Measurements from ENCODE around the gene ELFN1.

ELFN1 gene

DNA sequence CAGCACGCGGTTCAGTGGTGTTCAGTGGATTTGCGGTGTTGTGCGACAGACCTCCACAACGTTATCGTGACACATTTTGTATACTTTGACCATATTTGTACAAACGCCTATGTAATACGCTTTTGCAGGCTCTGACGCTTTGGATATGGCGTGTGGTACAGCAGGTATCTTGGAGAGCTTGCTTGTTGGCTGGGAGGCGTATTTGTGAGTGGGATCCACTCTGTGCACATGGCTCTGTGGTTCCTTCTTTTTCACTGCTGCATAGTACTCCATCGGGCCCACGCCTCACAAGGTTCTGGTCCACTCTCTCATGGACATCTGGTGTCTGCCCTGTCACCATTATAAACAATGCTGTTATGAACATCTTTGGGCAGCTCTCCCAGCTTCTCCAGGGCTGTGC, 53.2 kb downstream of the ELFN1 start:
- Histone ChIP-seq H3K27ac (ENCODE audit: low read depth, low read length) (no peak overlapping the region), H3K36me3 (ENCODE audit: insufficient read depth, low read length) (no peaks in the 10 kb centered on the region), H3K27me3 (ENCODE audit: insufficient read depth, low read length) (peaks cover 3% of the 10 kb centered on the region; the same call in 1 of the 2 replicates), H3K79me2 (ENCODE audit: control insufficient read depth, insufficient read depth, low read length, unreplicated experiment) (no peaks in the 10 kb centered on the region), H2AFZ (ENCODE audit: low read length, unreplicated experiment) (no peak overlapping the region), H3K4me3 (ENCODE audit: low read depth, low read length) (no peak overlapping the region), H3K4me1 (ENCODE audit: control insufficient read depth, insufficient read depth, low read length, unreplicated experiment) (no peaks in the 10 kb centered on the region)

DNA sequence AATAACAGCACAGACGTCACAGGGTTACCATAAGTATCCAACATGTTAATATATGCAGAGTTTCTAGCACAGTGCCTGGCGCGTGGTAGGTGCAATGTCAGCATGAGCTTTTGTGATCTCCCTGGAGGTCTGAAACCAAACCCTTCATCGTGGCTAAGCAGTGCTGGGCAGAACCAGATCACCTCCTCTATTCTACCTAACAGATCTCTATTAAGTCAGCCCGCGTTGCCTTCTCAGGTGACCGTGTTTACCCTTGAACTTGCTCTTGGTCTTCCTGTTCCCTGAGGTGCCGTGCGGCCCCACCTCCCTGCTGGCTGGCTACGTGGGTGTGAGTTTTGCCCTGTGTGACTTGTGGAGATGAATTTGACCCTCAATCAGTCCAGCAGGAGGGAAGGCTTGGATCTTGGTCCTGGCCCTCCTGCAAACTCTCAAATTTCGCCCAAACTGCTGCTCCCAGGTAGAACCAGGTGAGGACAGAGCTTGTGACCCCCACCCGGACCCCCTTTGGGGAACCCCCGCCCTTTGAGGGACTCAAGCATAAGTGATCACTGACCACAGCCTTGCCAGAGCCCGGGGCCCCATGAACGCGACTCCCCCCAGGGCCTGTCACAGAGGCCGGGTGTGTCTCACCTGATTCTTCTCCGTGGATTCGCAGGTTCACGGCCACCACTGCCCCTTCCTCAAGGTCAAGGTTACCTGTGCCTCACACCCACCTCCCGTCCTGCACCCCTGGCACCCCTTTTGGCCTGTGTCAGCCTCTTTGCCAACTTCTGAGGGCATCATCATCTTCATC, 54.2 kb downstream of the ELFN1 start:
- H3K4me1 ChIP-seq (ENCODE audit: control insufficient read depth, insufficient read depth, low read length, unreplicated experiment), result no peaks in the 10 kb centered on the region
- H3K79me2 ChIP-seq (ENCODE audit: control insufficient read depth, insufficient read depth, low read length, unreplicated experiment), result no peaks in the 10 kb centered on the region
- H3K27ac ChIP-seq (ENCODE audit: low read depth, low read length), result no peak overlapping the region
- no peaks in the 10 kb centered on the region for H3K36me3 ChIP-seq (ENCODE audit: insufficient read depth, low read length)
- H2AFZ ChIP-seq (ENCODE audit: low read length, unreplicated experiment), result no peak overlapping the region
- peaks cover 3% of the 10 kb centered on the region; the same call in 1 of the 2 replicates for H3K27me3 ChIP-seq (ENCODE audit: insufficient read depth, low read length)
- H3K4me3 ChIP-seq (ENCODE audit: low read depth, low read length), result no peak overlapping the region

DNA sequence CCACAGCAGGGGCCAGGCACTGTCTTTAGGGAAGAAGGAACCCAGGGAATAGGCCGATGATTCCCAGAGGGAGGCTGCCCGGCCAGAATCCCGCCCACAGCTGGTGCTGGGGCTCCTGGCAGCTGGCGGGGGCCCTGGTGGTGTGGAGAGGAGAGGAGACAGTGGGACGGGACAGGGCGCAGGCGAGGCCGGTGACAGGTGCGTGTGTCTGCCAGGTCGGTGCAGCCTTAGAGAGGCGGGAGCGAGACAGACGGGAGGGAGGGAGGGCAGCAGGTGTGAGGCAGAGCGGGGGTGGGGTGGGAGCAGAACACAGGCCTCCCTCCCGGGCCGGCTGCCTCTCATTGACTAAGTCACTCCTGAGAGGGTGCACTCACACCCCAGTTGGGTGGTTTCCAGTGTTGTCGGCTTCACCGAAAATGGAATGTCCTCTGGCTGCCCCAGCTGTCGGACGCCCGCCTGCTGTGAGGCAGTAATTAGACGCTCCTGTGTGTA, 55.2 kb downstream of the ELFN1 start:
- H3K36me3 ChIP-seq (ENCODE audit: insufficient read depth, low read length), result no peaks in the 10 kb centered on the region
- no peak overlapping the region for H3K4me3 ChIP-seq (ENCODE audit: low read depth, low read length)
- H3K4me1 ChIP-seq (ENCODE audit: control insufficient read depth, insufficient read depth, low read length, unreplicated experiment), result no peaks in the 10 kb centered on the region
- H3K79me2 ChIP-seq (ENCODE audit: control insufficient read depth, insufficient read depth, low read length, unreplicated experiment), result no peaks in the 10 kb centered on the region
- no peak overlapping the region for H3K27ac ChIP-seq (ENCODE audit: low read depth, low read length)
- peaks cover 5% of the 10 kb centered on the region; the same call in 1 of the 2 replicates for H3K27me3 ChIP-seq (ENCODE audit: insufficient read depth, low read length)
- no peak overlapping the region for H2AFZ ChIP-seq (ENCODE audit: low read length, unreplicated experiment)

DNA sequence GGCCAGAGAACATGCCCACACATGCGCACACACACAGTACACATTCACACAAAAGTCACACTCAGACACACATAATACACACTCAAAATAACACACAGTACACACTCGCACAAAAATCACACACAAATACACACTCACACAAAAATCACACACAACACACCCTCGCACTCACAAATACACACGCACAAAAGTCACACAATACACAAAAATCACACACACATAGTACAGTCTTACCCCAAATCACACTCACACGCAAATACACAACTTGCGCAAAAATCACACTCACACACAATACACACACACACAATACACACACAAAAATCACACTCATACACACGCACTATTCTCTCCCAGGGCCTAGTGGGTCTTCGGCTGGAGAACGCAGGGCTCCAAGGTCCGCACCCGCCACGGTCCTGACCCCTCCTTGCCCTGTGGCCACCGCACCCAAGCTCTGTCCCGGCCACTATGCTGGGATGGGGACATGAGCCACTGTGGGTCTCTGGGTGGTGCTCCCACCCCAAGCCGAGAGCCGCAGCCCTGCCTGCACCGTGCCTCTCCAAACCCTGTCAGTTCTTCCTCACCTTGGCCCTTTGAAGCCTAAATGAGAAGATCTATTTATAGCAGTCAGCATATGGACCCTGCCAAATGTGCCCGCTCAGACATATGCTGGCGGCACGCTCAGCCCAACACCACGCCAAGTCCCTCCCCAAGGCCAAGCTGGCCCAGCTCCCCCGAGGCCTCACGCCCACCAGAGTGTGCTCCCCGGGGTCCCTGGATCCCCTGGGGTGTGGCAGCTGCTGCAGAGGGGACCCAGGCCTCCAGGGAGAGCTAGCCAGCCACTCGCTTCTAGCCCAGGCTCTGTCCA, 55.9 kb downstream of the ELFN1 start:
- Histone ChIP-seq H3K4me3 (ENCODE audit: low read depth, low read length) (no peak overlapping the region), H3K27me3 (ENCODE audit: insufficient read depth, low read length) (peaks cover 13% of the 10 kb centered on the region), H3K79me2 (ENCODE audit: control insufficient read depth, insufficient read depth, low read length, unreplicated experiment) (no peaks in the 10 kb centered on the region), H3K4me1 (ENCODE audit: control insufficient read depth, insufficient read depth, low read length, unreplicated experiment) (no peaks in the 10 kb centered on the region), H3K27ac (ENCODE audit: low read depth, low read length) (no peak overlapping the region), H3K36me3 (ENCODE audit: insufficient read depth, low read length) (no peaks in the 10 kb centered on the region), H2AFZ (ENCODE audit: low read length, unreplicated experiment) (no peak overlapping the region)

DNA sequence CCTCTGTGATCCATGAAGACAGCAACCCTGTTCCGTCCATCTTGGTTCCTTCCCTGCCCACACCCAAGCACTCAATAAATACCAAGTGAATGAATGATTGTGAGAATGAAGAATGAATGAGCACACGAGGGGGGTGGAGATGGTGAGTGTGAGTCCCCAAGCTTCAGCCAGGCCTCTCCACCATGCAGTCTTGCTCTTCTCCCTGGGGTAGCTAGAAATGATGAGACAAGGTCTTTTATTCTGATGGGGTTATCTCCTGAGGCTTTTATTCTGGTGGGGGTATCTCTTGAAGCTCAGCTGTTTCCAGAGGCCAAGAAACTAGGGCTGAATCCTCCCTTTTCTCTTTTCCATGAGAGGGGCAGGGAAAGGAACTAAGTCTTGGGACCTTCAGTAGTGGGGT, 57.0 kb downstream of the ELFN1 start:
- Histone ChIP-seq H2AFZ (ENCODE audit: low read length, unreplicated experiment) (no peak overlapping the region), H3K4me1 (ENCODE audit: control insufficient read depth, insufficient read depth, low read length, unreplicated experiment) (no peaks in the 10 kb centered on the region), H3K36me3 (ENCODE audit: insufficient read depth, low read length) (no peaks in the 10 kb centered on the region), H3K27ac (ENCODE audit: low read depth, low read length) (no peak overlapping the region), H3K27me3 (ENCODE audit: insufficient read depth, low read length) (peaks cover 18% of the 10 kb centered on the region), H3K4me3 (ENCODE audit: low read depth, low read length) (no peak overlapping the region), H3K79me2 (ENCODE audit: control insufficient read depth, insufficient read depth, low read length, unreplicated experiment) (no peaks in the 10 kb centered on the region)

DNA sequence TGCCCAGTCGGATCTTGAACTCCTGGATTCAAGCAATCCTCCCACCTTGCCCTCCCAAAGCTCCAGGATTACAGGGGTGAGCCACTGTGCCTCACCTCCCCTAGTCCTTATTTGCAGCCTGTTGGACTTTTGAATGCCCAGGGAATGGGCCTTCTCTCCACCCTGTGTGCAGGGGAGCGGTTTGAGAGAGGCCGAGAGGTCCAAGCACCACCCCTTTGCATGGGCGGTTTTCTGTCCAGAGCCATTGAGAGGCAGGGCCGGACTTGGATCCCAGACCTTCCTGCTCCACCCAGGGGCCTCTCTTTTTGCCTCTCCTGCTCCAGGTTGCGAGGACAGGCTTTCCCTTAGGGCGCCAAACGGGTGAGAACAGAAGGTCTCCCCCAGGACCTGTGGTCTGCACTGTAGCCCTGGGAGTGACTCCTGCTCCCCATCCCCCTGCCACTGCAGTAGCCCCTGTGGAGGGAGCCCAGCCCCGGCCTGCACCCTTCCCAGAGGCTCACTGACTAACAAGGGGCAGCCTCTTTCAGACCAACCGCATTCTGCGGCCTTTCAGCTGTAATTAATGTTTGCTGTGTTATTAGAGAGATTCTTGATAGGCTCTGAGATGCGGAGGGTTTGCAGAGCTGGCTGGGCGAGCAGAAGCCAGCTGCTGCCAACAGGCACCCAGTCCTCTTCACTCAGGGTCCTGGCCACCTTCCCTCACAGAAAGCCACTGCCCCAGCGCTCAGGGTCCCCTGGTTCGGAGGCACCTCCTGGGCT, 57.9 kb downstream of the ELFN1 start:
- Histone ChIP-seq H3K27ac (ENCODE audit: low read depth, low read length) (no peak overlapping the region), H3K4me3 (ENCODE audit: low read depth, low read length) (no peak overlapping the region), H3K79me2 (ENCODE audit: control insufficient read depth, insufficient read depth, low read length, unreplicated experiment) (no peaks in the 10 kb centered on the region), H3K27me3 (ENCODE audit: insufficient read depth, low read length) (peaks cover 25% of the 10 kb centered on the region), H3K36me3 (ENCODE audit: insufficient read depth, low read length) (no peaks in the 10 kb centered on the region), H2AFZ (ENCODE audit: low read length, unreplicated experiment) (no peak overlapping the region), H3K4me1 (ENCODE audit: control insufficient read depth, insufficient read depth, low read length, unreplicated experiment) (no peaks in the 10 kb centered on the region)

DNA sequence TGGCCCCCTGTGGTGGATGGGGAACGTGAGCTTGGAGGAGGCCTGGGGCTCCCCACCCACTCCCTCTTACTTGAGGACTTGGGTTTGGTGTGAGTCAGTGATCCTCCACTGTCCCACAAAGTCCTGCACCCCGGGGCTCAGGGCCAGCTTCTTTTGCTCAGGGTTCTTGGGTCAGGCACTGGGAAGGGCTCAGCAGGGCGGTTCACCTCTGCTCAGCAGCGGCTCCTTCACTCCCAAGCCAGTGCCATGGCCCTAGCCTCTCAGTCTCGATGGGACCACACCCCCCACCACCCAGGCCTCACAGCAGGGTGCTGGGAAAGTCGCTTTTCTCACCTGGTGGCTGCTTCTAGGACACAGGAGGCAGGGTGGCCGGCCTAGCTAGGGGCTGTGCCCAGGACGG, 59.1 kb downstream of the ELFN1 start:
- Histone ChIP-seq H3K27ac (ENCODE audit: low read depth, low read length) (no peak overlapping the region), H3K4me3 (ENCODE audit: low read depth, low read length) (no peak overlapping the region), H3K79me2 (ENCODE audit: control insufficient read depth, insufficient read depth, low read length, unreplicated experiment) (no peaks in the 10 kb centered on the region), H3K4me1 (ENCODE audit: control insufficient read depth, insufficient read depth, low read length, unreplicated experiment) (no peaks in the 10 kb centered on the region), H3K27me3 (ENCODE audit: insufficient read depth, low read length) (peaks cover 37% of the 10 kb centered on the region), H2AFZ (ENCODE audit: low read length, unreplicated experiment) (no peak overlapping the region), H3K36me3 (ENCODE audit: insufficient read depth, low read length) (no peaks in the 10 kb centered on the region)

DNA sequence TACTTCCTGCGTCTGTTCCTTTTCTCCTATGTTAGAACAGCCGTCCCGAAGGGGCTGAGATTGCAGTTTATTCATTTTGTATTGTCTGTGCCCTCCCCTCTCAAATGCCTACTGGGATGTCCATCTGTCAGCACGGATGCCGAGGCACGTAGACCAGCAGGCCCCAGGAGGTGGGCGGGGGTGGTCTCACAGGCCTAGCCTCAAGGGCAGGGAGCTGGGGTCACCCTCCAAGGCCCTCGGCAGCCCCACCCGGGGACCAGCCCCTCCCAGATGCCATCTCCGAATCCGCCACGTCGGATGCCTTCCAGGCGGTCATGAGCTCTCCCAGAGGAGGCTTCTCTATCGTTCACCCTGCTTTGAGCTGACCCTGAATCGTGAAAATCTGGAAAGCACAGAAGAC, 59.7 kb downstream of the ELFN1 start:
- Histone ChIP-seq H3K79me2 (ENCODE audit: control insufficient read depth, insufficient read depth, low read length, unreplicated experiment) (no peaks in the 10 kb centered on the region), H3K27ac (ENCODE audit: low read depth, low read length) (no peak overlapping the region), H3K4me3 (ENCODE audit: low read depth, low read length) (no peak overlapping the region), H2AFZ (ENCODE audit: low read length, unreplicated experiment) (no peak overlapping the region), H3K4me1 (ENCODE audit: control insufficient read depth, insufficient read depth, low read length, unreplicated experiment) (no peaks in the 10 kb centered on the region), H3K27me3 (ENCODE audit: insufficient read depth, low read length) (peaks cover 39% of the 10 kb centered on the region), H3K36me3 (ENCODE audit: insufficient read depth, low read length) (no peaks in the 10 kb centered on the region)

DNA sequence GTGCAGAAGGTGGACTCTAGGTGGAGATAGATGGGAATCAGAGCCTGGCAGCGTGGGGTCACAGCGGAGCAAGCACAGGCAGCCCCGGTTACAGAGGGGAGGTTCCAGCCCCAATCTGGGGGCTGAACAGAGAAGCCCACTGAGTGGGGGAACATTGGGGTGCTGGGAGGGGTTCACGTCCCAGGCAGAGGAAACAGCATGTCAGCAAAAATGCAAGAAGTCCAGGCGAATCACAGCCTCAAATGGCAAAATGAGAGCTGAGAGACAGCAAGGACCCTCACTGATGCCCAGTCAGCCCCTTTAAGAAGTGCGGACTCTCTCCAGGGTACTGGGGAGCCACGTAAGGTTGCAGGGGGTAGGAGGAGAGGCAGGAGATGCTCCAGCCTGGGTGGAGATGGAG, 62.0 kb downstream of the ELFN1 start:
- Histone ChIP-seq H3K4me3 (ENCODE audit: low read depth, low read length) (no peak overlapping the region), H3K27ac (ENCODE audit: low read depth, low read length) (no peak overlapping the region), H2AFZ (ENCODE audit: low read length, unreplicated experiment) (no peak overlapping the region), H3K27me3 (ENCODE audit: insufficient read depth, low read length) (peaks cover 45% of the 10 kb centered on the region), H3K36me3 (ENCODE audit: insufficient read depth, low read length) (no peaks in the 10 kb centered on the region), H3K4me1 (ENCODE audit: control insufficient read depth, insufficient read depth, low read length, unreplicated experiment) (no peaks in the 10 kb centered on the region), H3K79me2 (ENCODE audit: control insufficient read depth, insufficient read depth, low read length, unreplicated experiment) (no peaks in the 10 kb centered on the region)

DNA sequence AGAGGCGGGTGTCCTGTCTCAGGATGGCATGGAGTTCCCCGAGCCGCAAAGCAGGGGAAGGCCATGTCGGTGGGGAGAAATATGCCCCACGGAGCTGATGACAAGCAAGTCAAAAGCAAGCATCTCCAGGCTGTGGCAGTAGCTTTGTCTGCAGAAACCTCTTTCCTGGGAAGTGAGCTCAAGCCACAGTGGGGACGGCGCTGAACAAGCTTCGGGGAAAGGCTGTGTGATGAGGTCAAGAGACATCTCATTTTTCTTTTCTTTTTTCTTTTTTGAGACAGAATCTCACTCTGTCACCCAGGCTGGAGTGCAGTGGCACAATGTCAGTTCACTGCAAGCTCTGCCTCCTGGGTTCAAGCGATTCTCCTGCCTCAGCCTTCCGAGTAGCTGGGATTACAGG, 62.6 kb downstream of the ELFN1 start:
- Histone ChIP-seq H3K4me1 (ENCODE audit: control insufficient read depth, insufficient read depth, low read length, unreplicated experiment) (no peaks in the 10 kb centered on the region), H3K36me3 (ENCODE audit: insufficient read depth, low read length) (no peaks in the 10 kb centered on the region), H3K27ac (ENCODE audit: low read depth, low read length) (no peak overlapping the region), H3K27me3 (ENCODE audit: insufficient read depth, low read length) (peaks cover 45% of the 10 kb centered on the region), H3K4me3 (ENCODE audit: low read depth, low read length) (no peak overlapping the region), H3K79me2 (ENCODE audit: control insufficient read depth, insufficient read depth, low read length, unreplicated experiment) (no peaks in the 10 kb centered on the region), H2AFZ (ENCODE audit: low read length, unreplicated experiment) (no peak overlapping the region)
